Colonic mucosa (tissue), 4 donors: ENCODE measurements around the gene KIAA0232. TPM values are rescaled to one million over a fixed set of nuclear protein-coding genes. Genes with fewer than 3 reads are reported as not detected.

ENCODE experiments used
- DNase-seq: peaks from one replicate; pipeline ENCODE4 v3.0.0-alpha.2; 2020
- H3K27ac ChIP-seq: fragments of 200-600 bp; one replicate; pipeline ENCODE4 v1.8.0; 2021
- H3K27me3 ChIP-seq: fragments of 200-600 bp; one replicate; pipeline ENCODE4 v1.8.0; 2021
- H3K36me3 ChIP-seq: fragments of 200-600 bp; one replicate; pipeline ENCODE4 v1.8.0; 2021
- H3K4me1 ChIP-seq: fragments of 200-600 bp; one replicate; pipeline ENCODE4 v1.8.0; 2021; ENCODE audit warnings: mild to moderate bottlenecking
- H3K4me3 ChIP-seq: fragments of 200-600 bp; one replicate; pipeline ENCODE4 v1.8.0; 2021
- H3K9ac ChIP-seq, 2 donors: one replicate each; pipeline ENCODE4 v1.7.0; 2013; ENCODE audit warnings: control low read depth in 2 of 2, low read depth in 2 of 2, low read length in 2 of 2
- H3K9me3 ChIP-seq: fragments of 200-600 bp; one replicate; pipeline ENCODE4 v1.8.0; 2021
- CTCF ChIP-seq: fragments of 200-600 bp; IDR thresholded peaks from one replicate; pipeline ENCODE4 v1.8.0; 2022; ENCODE audit warnings: antibody characterized with exemption, mild to moderate bottlenecking
- intact Hi-C: fragments of 100-400 bp; cut with DNase I; formaldehyde crosslinking; loops from one replicate; pipeline ENCODE4 v1.14.1; 2022
- total RNA-seq, 2 donors: library from RNA; stranded (reverse); fragmentation: NEBNext Ultra II Directional in 1 of 2; extraction: Animal tissue kit (Norgen Biotek cat#: 25700) in 1 of 2; gene quantifications; one replicate each; pipeline ENCODE4 v1.2.1, GENCODE V29; 2021
- donor health status: healthy.
- donor health status: DM: no; HTN: no; CAD: no.
- donor health status: DM: no; HTN: no; CAD: no.

The KIAA0232 gene
- total RNA-seq, 2 donors from 2014 or later: 20.8 to 32.8 TPM

GRCh38 chr4:6740347-6740746 is 42.2 kb upstream of the KIAA0232 start:
- H3K27ac ChIP-seq: no peak overlapping the region
- DNase-seq: no peak
- TF ChIP-seq CTCF: no peak
- H3K9me3 ChIP-seq: no peaks in the 10 kb centered on the region
- no peaks in the 10 kb centered on the region for H3K36me3 ChIP-seq
- no peaks in the 10 kb centered on the region for H3K4me1 ChIP-seq
- intact Hi-C loops: no loop called here
- H3K9ac ChIP-seq: no peak overlapping the region
- H3K27me3 ChIP-seq: no peaks in the 10 kb centered on the region
- H3K4me3 ChIP-seq: no peak overlapping the region

GRCh38 chr4:6742507-6742906 is 40.0 kb upstream of the KIAA0232 start:
- no peaks in the 10 kb centered on the region for H3K4me1 ChIP-seq
- intact Hi-C loops: no loop called here
- no peak for DNase-seq
- H3K4me3 ChIP-seq: no peak overlapping the region
- H3K27ac ChIP-seq: no peak overlapping the region
- no peak overlapping the region for H3K9ac ChIP-seq
- H3K36me3 ChIP-seq: no peaks in the 10 kb centered on the region
- no peaks in the 10 kb centered on the region for H3K27me3 ChIP-seq
- TF ChIP-seq CTCF: no peak
- H3K9me3 ChIP-seq: no peaks in the 10 kb centered on the region

- peaks cover 3% of the 10 kb centered on the region for H3K4me1 ChIP-seq
- intact Hi-C loops: no loop called here
- DNase-seq: no peak
- H3K27ac ChIP-seq: no peak overlapping the region
- no peak overlapping the region for H3K9ac ChIP-seq
- H3K4me3 ChIP-seq: no peak overlapping the region
- no peak for TF ChIP-seq CTCF
- no peaks in the 10 kb centered on the region for H3K36me3 ChIP-seq
- no peaks in the 10 kb centered on the region for H3K9me3 ChIP-seq
- H3K27me3 ChIP-seq: no peaks in the 10 kb centered on the region
Observed at GRCh38 chr4:6742989-6743388, 39.5 kb upstream of the KIAA0232 start.

GRCh38 chr4:6746721-6747293 is 35.7 kb upstream of the KIAA0232 start:
- intact Hi-C loops: no loop called here
- H3K4me3 ChIP-seq: no peak overlapping the region
- peak overlapping the region in 1 of 2 donors; percentile 76 for H3K9ac ChIP-seq
- H3K27ac ChIP-seq: peak overlapping the region; percentile 78
- H3K4me1 ChIP-seq: peaks cover 24% of the 10 kb centered on the region
- no peaks in the 10 kb centered on the region for H3K36me3 ChIP-seq
- no peak for TF ChIP-seq CTCF
- no peaks in the 10 kb centered on the region for H3K27me3 ChIP-seq
- DNase-seq: peak; percentile 83
- no peaks in the 10 kb centered on the region for H3K9me3 ChIP-seq

GRCh38 chr4:6747294-6748051 is 35.1 kb upstream of the KIAA0232 start:
- Histone ChIP-seq H3K9me3 (no peaks in the 10 kb centered on the region), H3K27me3 (no peaks in the 10 kb centered on the region), H3K36me3 (no peaks in the 10 kb centered on the region), H3K9ac (peak overlapping the region; percentile 56 to 76), H3K27ac (peak overlapping the region; percentile 78), H3K4me1 (peaks cover 24% of the 10 kb centered on the region), H3K4me3 (no peak overlapping the region)
- peak; percentile 88 for DNase-seq
- intact Hi-C loops: no loop called here
- TF ChIP-seq CTCF: no peak
